PC-3 (cell line): Measurements from ENCODE around the gene MAP4K2. TPM values are rescaled to one million over a fixed set of nuclear protein-coding genes. Genes with fewer than 3 reads are reported as not detected.

Source experiments
- ATAC-seq: fragments of 200-7000 bp; cut with Tn5 transposase; 2 replicates; pipeline ENCODE4 v1.9.1; 2020; ENCODE audit warnings: mild to moderate bottlenecking, moderate library complexity
- Bru-seq: library from RNA; stranded (reverse); fragments of 400-500 nt; gene quantifications from one replicate; lab custom pipeline; 2021; lab: Mats Ljungman, UMichigan
- BruChase-seq, 2 experiments: library from RNA; stranded (reverse); fragments of 400-500 nt; gene quantifications; one replicate each; lab custom pipeline; 2021; lab: Mats Ljungman, UMichigan
- BruUV-seq: library from RNA; stranded (reverse); fragments of 400-500 nt; replicated peaks from 2 replicates; lab custom pipeline; 2021; lab: Mats Ljungman, UMichigan
- CTCF ChIA-PET: fragments of 300-600 bp; sonication (Branson Sonifier 250); formaldehyde crosslinking; loops from one replicate; lab custom pipeline; 2022; ENCODE audit warnings: antibody characterized with exemption; lab: Charles Lee
- POLR2A ChIA-PET: fragments of 300-600 bp; sonication (Branson Sonifier 250); formaldehyde crosslinking; loops from one replicate; lab custom pipeline; 2022; ENCODE audit warnings: antibody characterized with exemption; ENCODE audit not compliant: unreplicated experiment; lab: Charles Lee
- DNase-seq: peaks from one replicate; pipeline ENCODE4 v3.0.0-alpha.2; 2015
- H2AFZ ChIP-seq: fragments of 300-600 bp; sonication (generic); 2 replicates; pipeline ENCODE4 v1.6.0; 2016; ENCODE audit warnings: antibody characterized with exemption, low read length
- H3F3A ChIP-seq: fragments of 300-600 bp; sonication (generic); one replicate; pipeline ENCODE4 v1.6.0; 2017; ENCODE audit warnings: antibody characterized with exemption, low read length, control low read depth, mild to moderate bottlenecking; ENCODE audit not compliant: unreplicated experiment
- H3K27ac ChIP-seq: fragments of 300-600 bp; sonication (generic); 2 replicates; pipeline ENCODE4 v1.5.1; 2016; ENCODE audit warnings: mild to moderate bottlenecking, low read length
- H3K27me3 ChIP-seq: fragments of 300-600 bp; sonication (generic); 2 replicates; pipeline ENCODE4 v1.6.1; 2016; ENCODE audit warnings: low read length, mixed read lengths
- H3K36me3 ChIP-seq: fragments of 300-600 bp; sonication (generic); 2 replicates; pipeline ENCODE4 v1.6.1; 2016; ENCODE audit warnings: low read depth, mixed run types, low read length, mixed read lengths
- H3K4me1 ChIP-seq: fragments of 300-600 bp; sonication (generic); 2 replicates; pipeline ENCODE4 v1.5.1; 2016; ENCODE audit warnings: low read length; ENCODE audit not compliant: insufficient read depth
- H3K4me2 ChIP-seq: fragments of 300-600 bp; sonication (generic); 2 replicates; pipeline ENCODE4 v1.6.0; 2016; ENCODE audit warnings: low read length
- H3K4me3 ChIP-seq: fragments of 300-600 bp; sonication (generic); 2 replicates; pipeline ENCODE4 v1.5.1; 2016; ENCODE audit warnings: mild to moderate bottlenecking, low read length, mixed read lengths
- H3K79me2 ChIP-seq: fragments of 300-600 bp; sonication (generic); 2 replicates; pipeline ENCODE4 v1.6.1; 2017; ENCODE audit warnings: low read length, mixed read lengths
- H3K9ac ChIP-seq: fragments of 300-600 bp; sonication (generic); 2 replicates; pipeline ENCODE4 v1.6.0; 2016; ENCODE audit warnings: mild to moderate bottlenecking, low read length
- H3K9me2 ChIP-seq: fragments of 300-600 bp; sonication (generic); replicated peaks from 2 replicates; pipeline ENCODE4 v1.6.1; 2016; ENCODE audit warnings: mixed run types, low read length, mixed read lengths
- H3K9me3 ChIP-seq: fragments of 300-600 bp; sonication (generic); 2 replicates; pipeline ENCODE4 v1.6.1; 2016; ENCODE audit warnings: low read length, mixed read lengths
- H4K20me1 ChIP-seq: fragments of 300-600 bp; sonication (generic); 2 replicates; pipeline ENCODE4 v1.6.1; 2016; ENCODE audit warnings: low read length, mixed read lengths
- CTCF ChIP-seq: fragments of 300-600 bp; sonication (generic); conservative IDR thresholded peaks from 2 replicates; pipeline ENCODE4 v1.5.1; 2017; ENCODE audit warnings: antibody characterized with exemption, low read depth, mild to moderate bottlenecking, low read length
- EZH2 ChIP-seq: fragments of 300-600 bp; sonication (generic); IDR thresholded peaks from one replicate; pipeline ENCODE4 v1.6.1; 2017; ENCODE audit warnings: antibody characterized with exemption, mild to moderate bottlenecking, low read length; ENCODE audit not compliant: unreplicated experiment
- EZH2phosphoT487 ChIP-seq: fragments of 300-600 bp; sonication (generic); IDR thresholded peaks from 2 replicates; pipeline ENCODE4 v1.6.1; 2018; ENCODE audit warnings: mild to moderate bottlenecking, antibody characterized with exemption, low read length, borderline replicate concordance
- intact Hi-C: fragments of 100-400 bp; cut with micrococcal nuclease; formaldehyde crosslinking; loops from 2 replicates; pipeline ENCODE4 v1.9.0; 2023
- long read RNA-seq: library from polyadenylated mRNA; unstranded; transcript quantifications from one replicate; pipeline ENCODE4 v2.0.0, GENCODE V29; 2021; ENCODE audit not compliant: unreplicated experiment
- total RNA-seq: library from RNA; depleted of rRNA; stranded (reverse); fragments of >200 nt; gene quantifications from 2 replicates; pipeline ENCODE4 v1.2.3, GENCODE V29; 2014; rRNA removed

MAP4K2 gene
- 55.6 and 57.0 TPM in 2 replicates for total RNA-seq
- percentile 58 among the genes with signal in this experiment for Bru-seq, nascent RNA
- BruChase-seq, experiment 1, labeled RNA remaining after a 6-hour chase: percentile 72 among the genes with signal in this experiment
- BruChase-seq, experiment 2, labeled RNA remaining after a 2-hour chase: percentile 72 among the genes with signal in this experiment
- long read RNA-seq, full-length matches to known transcripts: 23 of 78 reads
- long read RNA-seq, partial matches to known transcripts: 24 of 78 reads
- long read RNA-seq, other reads (novel, unspliced or antisense): 31 of 78 reads

GRCh38 chr11:64803158-64803845 lies at the start of gene MAP4K2:
Gene MAP4K2, minus strand, starts transcription at chr11:64803214. Its CDS starts 65 bp downstream, at chr11:64803149.
- no peaks in the 10 kb centered on the region for H4K20me1 ChIP-seq
- H3K36me3 ChIP-seq: no peaks in the 10 kb centered on the region; the same call in 1 of the 2 replicates
- no peaks in the 10 kb centered on the region for H3K9me3 ChIP-seq
- BruUV-seq: TSS peak; percentile 86
- TF ChIP-seq EZH2phosphoT487: no peak
- TF ChIP-seq EZH2: no peak
- TF ChIP-seq CTCF: peak; percentile 46
- H3K4me3 ChIP-seq: peak within 1 kb of the TSS; percentile 79
- ChIA-PET CTCF (interaction anchor here (0.8 to 1.0 kb wide), 3 partner anchors 16 to 41 kb away, joined by 3 to 4 read pairs (median 3); partner anchors contain the start of gene CDC42BPG), POLR2A (no interaction called here)
- peaks cover 11% of the 10 kb centered on the region; the same call in 1 of the 2 replicates for H3K79me2 ChIP-seq
- peak within 1 kb of the TSS; percentile 71 for H3K9ac ChIP-seq
- H3K4me2 ChIP-seq: peak within 1 kb of the TSS; percentile 91
- H3K9me2 ChIP-seq: no peaks in the 10 kb centered on the region
- peaks cover 19% of the 10 kb centered on the region for H3K4me1 ChIP-seq
- intact Hi-C loops: loop anchor here (2.0 kb wide), 2 partner anchors 25 to 43 kb away; partner anchors contain the start of gene SF1
- ATAC-seq: peak; percentile 88
- peak within 1 kb of the TSS; percentile 86 for H2AFZ ChIP-seq
- H3F3A ChIP-seq: peaks cover 10% of the 10 kb centered on the region
- peak within 1 kb of the TSS; percentile 66 for H3K27ac ChIP-seq
- peak; percentile 93 for DNase-seq
- no peaks in the 10 kb centered on the region for H3K27me3 ChIP-seq

- Histone ChIP-seq H3K36me3 (peaks cover 33% of the 10 kb centered on the region), H3K9ac (no peak overlapping the region)
These were observed 48.9 kb upstream of the MAP4K2 start for GRCh38 chr11:64851831-64852351.

More at GRCh38 chr11:64851831-64852351, 48.9 kb upstream of the MAP4K2 start:
- H3K79me2 ChIP-seq: peaks cover 35% of the 10 kb centered on the region
- H3F3A ChIP-seq: no peaks in the 10 kb centered on the region
- CTCF ChIA-PET: no interaction called here
- H3K4me1 ChIP-seq: peaks cover 55% of the 10 kb centered on the region
- no peaks in the 10 kb centered on the region for H3K27me3 ChIP-seq
- H4K20me1 ChIP-seq: no peaks in the 10 kb centered on the region
- no peak overlapping the region for H2AFZ ChIP-seq
- H3K27ac ChIP-seq: no peak overlapping the region
- DNase-seq: no peak
- no peak for TF ChIP-seq EZH2
- no peak for TF ChIP-seq EZH2phosphoT487
- TF ChIP-seq CTCF: no peak
- H3K4me2 ChIP-seq: no peak overlapping the region
- no peak for ATAC-seq
- POLR2A ChIA-PET: no interaction called here
- H3K4me3 ChIP-seq: no peak overlapping the region
- no peaks in the 10 kb centered on the region for H3K9me3 ChIP-seq
- intact Hi-C loops: no loop called here
- no TSS peak for BruUV-seq
- no peaks in the 10 kb centered on the region for H3K9me2 ChIP-seq
